HepG2 (cell line): Measurements from ENCODE around the gene FAIM2. TPM values are rescaled to one million over a fixed set of nuclear protein-coding genes. Genes with fewer than 3 reads are reported as not detected.

ENCODE experiments used
- GLI4 ChIP-seq: sonication (generic); formaldehyde crosslinking; IDR thresholded peaks from 2 replicates; pipeline ENCODE4 v1.5.1; 2020; ENCODE audit warnings: missing genetic modification reagents, mild to moderate bottlenecking, moderate library complexity, borderline replicate concordance
- HOXA9 ChIP-seq: sonication (generic); formaldehyde crosslinking; IDR thresholded peaks from 2 replicates; pipeline ENCODE4 v1.8.1; 2022; ENCODE audit warnings: missing genetic modification reagents, mild to moderate bottlenecking, moderate library complexity, borderline replicate concordance
- NCOA2 ChIP-seq: sonication (generic); formaldehyde crosslinking; IDR thresholded peaks from 2 replicates; pipeline ENCODE4 v1.8.0; 2022; ENCODE audit warnings: inconsistent platforms
- NCOA5 ChIP-seq: sonication (generic); formaldehyde crosslinking; IDR thresholded peaks from 2 replicates; pipeline ENCODE4 v1.4.0; 2020; ENCODE audit warnings: missing genetic modification reagents
- TMF1 ChIP-seq: sonication (generic); formaldehyde crosslinking; IDR thresholded peaks from 2 replicates; pipeline ENCODE4 v1.8.1; 2022; ENCODE audit warnings: low read depth, missing genetic modification reagents
- ZNF207 ChIP-seq: fragments of 450-650 bp; IDR thresholded peaks from 2 replicates; pipeline ENCODE4 v1.6.1; 2016; ENCODE audit warnings: antibody characterized with exemption, borderline replicate concordance
- ZNF460 ChIP-seq: sonication (generic); formaldehyde crosslinking; IDR thresholded peaks from 2 replicates; pipeline ENCODE4 v1.5.1; 2020; ENCODE audit warnings: missing genetic modification reagents, mild to moderate bottlenecking, borderline replicate concordance
- ZNF605 ChIP-seq: sonication (generic); formaldehyde crosslinking; IDR thresholded peaks from 2 replicates; pipeline ENCODE4 v1.8.0; 2022; ENCODE audit warnings: mild to moderate bottlenecking, missing genetic modification reagents
- ZNF761 ChIP-seq: sonication (generic); formaldehyde crosslinking; conservative IDR thresholded peaks from 2 replicates; pipeline ENCODE4 v1.4.0; 2020; ENCODE audit warnings: mild to moderate bottlenecking, missing genetic modification reagents
- polyA plus RNA-seq, 8 experiments: library from polyadenylated mRNA; depleted of rRNA in 3 of 8; stranded (reverse) in 7 of 8; unstranded in 1 of 8; fragments of >200 nt; fragmentation: Illumina TruSeq in 4 of 8; extraction: Trizol in 4 of 8; gene quantifications; 2 replicates each; pipeline versions ENCODE4 v1.2.1 to v1.2.3, GENCODE V29; 2011 to 2016; ENCODE audit warnings: low read depth in 4 of 8, missing spikeins in 1 of 8, mixed read lengths in 1 of 8; ENCODE audit not compliant: insufficient read depth in 1 of 8
- total RNA-seq, 5 experiments: library from RNA; depleted of rRNA; stranded (reverse); fragments of >200 nt; fragmentation: Illumina TruSeq; extraction: Trizol; gene quantifications; 2 replicates each; pipeline ENCODE4 v1.2.3, GENCODE V29; 2016; ENCODE audit warnings: low read depth in 1 of 5
- TF ChIP-seq, protein P1 (sequence below): sonication (generic); formaldehyde crosslinking; IDR thresholded peaks from 2 replicates; pipeline ENCODE4 v1.4.0; 2020; ENCODE audit warnings: mild to moderate bottlenecking, missing genetic modification reagents
- TF ChIP-seq, protein P2 (sequence below): sonication (generic); formaldehyde crosslinking; IDR thresholded peaks from 2 replicates; pipeline ENCODE4 v1.5.1; 2020; ENCODE audit warnings: mild to moderate bottlenecking, missing genetic modification reagents, borderline replicate concordance
- TF ChIP-seq, protein P3 (sequence below): sonication (generic); formaldehyde crosslinking; IDR thresholded peaks from 2 replicates; pipeline ENCODE4 v1.5.0; 2020; ENCODE audit warnings: mild to moderate bottlenecking, missing genetic modification reagents
- TF ChIP-seq, protein P4 (sequence below): sonication (generic); formaldehyde crosslinking; conservative IDR thresholded peaks from 2 replicates; pipeline ENCODE4 v1.4.0; 2020; ENCODE audit warnings: missing genetic modification reagents

FAIM2 gene
- total and polyA plus RNA-seq, 2 of the 13 experiments (the other 11 are each of a cell fraction or from before 2014, with no cell fraction given): not detected

DNA sequence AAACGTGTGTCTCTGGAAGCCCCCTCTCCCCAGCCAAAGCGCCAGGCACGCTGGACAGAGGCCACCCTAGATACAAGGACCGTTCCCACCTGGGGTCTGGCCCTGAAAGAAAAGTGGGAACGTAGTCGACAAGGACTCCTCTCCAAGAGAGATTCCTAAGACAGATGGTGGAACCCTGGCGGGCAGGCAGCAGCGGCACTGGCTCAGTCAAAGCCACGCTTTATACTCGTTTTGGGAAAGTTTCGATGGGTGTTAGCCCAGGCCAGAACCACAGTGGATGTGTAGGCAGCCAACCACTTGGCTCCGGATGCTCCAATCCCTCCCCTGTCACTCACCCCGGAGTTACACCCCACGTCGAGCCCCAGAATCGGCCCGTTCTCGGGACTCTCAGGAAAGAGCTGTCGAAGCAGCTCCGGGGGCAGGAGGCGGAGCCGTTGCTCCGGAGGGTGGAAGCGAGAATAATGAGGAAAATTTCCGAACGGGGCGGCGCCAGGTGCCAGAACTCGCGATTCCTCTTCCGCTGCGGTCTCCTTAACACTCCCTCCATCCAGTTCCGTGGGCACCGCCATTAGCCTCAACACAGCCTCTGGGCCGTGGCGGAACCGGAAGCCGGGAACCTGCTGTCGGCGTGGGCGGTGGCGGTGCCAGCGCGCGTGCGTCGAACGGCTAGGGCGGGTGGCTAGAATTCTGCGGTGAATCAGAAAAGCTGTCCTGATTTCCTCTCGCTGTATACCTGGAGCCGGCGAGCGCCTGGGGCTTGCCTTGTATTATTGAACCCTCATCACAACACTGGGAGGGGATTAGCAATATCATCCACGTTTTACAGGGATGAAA is 61.0 kb downstream of the FAIM2 start, which contains the start of gene BCDIN3D (continued):
- TF ChIP-seq, protein P1, sequence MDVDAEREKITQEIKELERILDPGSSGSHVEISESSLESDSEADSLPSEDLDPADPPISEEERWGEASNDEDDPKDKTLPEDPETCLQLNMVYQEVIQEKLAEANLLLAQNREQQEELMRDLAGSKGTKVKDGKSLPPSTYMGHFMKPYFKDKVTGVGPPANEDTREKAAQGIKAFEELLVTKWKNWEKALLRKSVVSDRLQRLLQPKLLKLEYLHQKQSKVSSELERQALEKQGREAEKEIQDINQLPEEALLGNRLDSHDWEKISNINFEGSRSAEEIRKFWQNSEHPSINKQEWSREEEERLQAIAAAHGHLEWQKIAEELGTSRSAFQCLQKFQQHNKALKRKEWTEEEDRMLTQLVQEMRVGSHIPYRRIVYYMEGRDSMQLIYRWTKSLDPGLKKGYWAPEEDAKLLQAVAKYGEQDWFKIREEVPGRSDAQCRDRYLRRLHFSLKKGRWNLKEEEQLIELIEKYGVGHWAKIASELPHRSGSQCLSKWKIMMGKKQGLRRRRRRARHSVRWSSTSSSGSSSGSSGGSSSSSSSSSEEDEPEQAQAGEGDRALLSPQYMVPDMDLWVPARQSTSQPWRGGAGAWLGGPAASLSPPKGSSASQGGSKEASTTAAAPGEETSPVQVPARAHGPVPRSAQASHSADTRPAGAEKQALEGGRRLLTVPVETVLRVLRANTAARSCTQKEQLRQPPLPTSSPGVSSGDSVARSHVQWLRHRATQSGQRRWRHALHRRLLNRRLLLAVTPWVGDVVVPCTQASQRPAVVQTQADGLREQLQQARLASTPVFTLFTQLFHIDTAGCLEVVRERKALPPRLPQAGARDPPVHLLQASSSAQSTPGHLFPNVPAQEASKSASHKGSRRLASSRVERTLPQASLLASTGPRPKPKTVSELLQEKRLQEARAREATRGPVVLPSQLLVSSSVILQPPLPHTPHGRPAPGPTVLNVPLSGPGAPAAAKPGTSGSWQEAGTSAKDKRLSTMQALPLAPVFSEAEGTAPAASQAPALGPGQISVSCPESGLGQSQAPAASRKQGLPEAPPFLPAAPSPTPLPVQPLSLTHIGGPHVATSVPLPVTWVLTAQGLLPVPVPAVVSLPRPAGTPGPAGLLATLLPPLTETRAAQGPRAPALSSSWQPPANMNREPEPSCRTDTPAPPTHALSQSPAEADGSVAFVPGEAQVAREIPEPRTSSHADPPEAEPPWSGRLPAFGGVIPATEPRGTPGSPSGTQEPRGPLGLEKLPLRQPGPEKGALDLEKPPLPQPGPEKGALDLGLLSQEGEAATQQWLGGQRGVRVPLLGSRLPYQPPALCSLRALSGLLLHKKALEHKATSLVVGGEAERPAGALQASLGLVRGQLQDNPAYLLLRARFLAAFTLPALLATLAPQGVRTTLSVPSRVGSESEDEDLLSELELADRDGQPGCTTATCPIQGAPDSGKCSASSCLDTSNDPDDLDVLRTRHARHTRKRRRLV (CRISPR knock-in tag): peak; percentile 67; the same call in 1 of the 2 replicates
- no peak for TF ChIP-seq ZNF460 (CRISPR knock-in tag)
- TF ChIP-seq, protein P2, sequence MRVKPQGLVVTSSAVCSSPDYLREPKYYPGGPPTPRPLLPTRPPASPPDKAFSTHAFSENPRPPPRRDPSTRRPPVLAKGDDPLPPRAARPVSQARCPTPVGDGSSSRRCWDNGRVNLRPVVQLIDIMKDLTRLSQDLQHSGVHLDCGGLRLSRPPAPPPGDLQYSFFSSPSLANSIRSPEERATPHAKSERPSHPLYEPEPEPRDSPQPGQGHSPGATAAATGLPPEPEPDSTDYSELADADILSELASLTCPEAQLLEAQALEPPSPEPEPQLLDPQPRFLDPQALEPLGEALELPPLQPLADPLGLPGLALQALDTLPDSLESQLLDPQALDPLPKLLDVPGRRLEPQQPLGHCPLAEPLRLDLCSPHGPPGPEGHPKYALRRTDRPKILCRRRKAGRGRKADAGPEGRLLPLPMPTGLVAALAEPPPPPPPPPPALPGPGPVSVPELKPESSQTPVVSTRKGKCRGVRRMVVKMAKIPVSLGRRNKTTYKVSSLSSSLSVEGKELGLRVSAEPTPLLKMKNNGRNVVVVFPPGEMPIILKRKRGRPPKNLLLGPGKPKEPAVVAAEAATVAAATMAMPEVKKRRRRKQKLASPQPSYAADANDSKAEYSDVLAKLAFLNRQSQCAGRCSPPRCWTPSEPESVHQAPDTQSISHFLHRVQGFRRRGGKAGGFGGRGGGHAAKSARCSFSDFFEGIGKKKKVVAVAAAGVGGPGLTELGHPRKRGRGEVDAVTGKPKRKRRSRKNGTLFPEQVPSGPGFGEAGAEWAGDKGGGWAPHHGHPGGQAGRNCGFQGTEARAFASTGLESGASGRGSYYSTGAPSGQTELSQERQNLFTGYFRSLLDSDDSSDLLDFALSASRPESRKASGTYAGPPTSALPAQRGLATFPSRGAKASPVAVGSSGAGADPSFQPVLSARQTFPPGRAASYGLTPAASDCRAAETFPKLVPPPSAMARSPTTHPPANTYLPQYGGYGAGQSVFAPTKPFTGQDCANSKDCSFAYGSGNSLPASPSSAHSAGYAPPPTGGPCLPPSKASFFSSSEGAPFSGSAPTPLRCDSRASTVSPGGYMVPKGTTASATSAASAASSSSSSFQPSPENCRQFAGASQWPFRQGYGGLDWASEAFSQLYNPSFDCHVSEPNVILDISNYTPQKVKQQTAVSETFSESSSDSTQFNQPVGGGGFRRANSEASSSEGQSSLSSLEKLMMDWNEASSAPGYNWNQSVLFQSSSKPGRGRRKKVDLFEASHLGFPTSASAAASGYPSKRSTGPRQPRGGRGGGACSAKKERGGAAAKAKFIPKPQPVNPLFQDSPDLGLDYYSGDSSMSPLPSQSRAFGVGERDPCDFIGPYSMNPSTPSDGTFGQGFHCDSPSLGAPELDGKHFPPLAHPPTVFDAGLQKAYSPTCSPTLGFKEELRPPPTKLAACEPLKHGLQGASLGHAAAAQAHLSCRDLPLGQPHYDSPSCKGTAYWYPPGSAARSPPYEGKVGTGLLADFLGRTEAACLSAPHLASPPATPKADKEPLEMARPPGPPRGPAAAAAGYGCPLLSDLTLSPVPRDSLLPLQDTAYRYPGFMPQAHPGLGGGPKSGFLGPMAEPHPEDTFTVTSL (CRISPR knock-in tag): no peak
- TF ChIP-seq GLI4 (CRISPR knock-in tag): peak; percentile 21; the same call in 1 of the 2 replicates
- no peak for TF ChIP-seq HOXA9 (CRISPR knock-in tag)
- TF ChIP-seq ZNF207: no peak
- TF ChIP-seq, protein P3, sequence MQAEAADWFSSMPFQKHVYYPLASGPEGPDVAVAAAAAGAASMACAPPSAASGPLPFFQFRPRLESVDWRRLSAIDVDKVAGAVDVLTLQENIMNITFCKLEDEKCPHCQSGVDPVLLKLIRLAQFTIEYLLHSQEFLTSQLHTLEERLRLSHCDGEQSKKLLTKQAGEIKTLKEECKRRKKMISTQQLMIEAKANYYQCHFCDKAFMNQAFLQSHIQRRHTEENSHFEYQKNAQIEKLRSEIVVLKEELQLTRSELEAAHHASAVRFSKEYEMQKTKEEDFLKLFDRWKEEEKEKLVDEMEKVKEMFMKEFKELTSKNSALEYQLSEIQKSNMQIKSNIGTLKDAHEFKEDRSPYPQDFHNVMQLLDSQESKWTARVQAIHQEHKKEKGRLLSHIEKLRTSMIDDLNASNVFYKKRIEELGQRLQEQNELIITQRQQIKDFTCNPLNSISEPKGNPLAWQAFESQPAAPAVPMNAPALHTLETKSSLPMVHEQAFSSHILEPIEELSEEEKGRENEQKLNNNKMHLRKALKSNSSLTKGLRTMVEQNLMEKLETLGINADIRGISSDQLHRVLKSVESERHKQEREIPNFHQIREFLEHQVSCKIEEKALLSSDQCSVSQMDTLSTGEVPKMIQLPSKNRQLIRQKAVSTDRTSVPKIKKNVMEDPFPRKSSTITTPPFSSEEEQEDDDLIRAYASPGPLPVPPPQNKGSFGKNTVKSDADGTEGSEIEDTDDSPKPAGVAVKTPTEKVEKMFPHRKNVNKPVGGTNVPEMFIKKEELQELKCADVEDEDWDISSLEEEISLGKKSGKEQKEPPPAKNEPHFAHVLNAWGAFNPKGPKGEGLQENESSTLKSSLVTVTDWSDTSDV (CRISPR knock-in tag): 0 out of 2 replicates have a peak, but pooled peaks have one; percentile 33
- no peak for TF ChIP-seq ZNF761 (CRISPR knock-in tag)
- no peak for TF ChIP-seq TMF1 (CRISPR knock-in tag)
- peak; percentile 92 for TF ChIP-seq ZNF605 (CRISPR knock-in tag)
- TF ChIP-seq, protein P4, sequence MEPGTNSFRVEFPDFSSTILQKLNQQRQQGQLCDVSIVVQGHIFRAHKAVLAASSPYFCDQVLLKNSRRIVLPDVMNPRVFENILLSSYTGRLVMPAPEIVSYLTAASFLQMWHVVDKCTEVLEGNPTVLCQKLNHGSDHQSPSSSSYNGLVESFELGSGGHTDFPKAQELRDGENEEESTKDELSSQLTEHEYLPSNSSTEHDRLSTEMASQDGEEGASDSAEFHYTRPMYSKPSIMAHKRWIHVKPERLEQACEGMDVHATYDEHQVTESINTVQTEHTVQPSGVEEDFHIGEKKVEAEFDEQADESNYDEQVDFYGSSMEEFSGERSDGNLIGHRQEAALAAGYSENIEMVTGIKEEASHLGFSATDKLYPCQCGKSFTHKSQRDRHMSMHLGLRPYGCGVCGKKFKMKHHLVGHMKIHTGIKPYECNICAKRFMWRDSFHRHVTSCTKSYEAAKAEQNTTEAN: no peak
- no peak for TF ChIP-seq NCOA5
- TF ChIP-seq NCOA2 (CRISPR knock-in tag): 0 out of 2 replicates have a peak, but pooled peaks have one; percentile 13
